Activated CD4-positive, alpha-beta T cell treated with anti-CD3 and anti-CD28 coated beads, Interleukin-2, amount 50 U/mL, for 16 hours (primary cell): ENCODE measurements around the gene POMT1.
A peak's percentile ranks its signal among the peaks of the same experiment; 100 is the strongest.

Experiments used
- DNase-seq: peaks from one replicate; pipeline ENCODE4 v3.0.0-alpha.2; 2020

Gene POMT1

DNA sequence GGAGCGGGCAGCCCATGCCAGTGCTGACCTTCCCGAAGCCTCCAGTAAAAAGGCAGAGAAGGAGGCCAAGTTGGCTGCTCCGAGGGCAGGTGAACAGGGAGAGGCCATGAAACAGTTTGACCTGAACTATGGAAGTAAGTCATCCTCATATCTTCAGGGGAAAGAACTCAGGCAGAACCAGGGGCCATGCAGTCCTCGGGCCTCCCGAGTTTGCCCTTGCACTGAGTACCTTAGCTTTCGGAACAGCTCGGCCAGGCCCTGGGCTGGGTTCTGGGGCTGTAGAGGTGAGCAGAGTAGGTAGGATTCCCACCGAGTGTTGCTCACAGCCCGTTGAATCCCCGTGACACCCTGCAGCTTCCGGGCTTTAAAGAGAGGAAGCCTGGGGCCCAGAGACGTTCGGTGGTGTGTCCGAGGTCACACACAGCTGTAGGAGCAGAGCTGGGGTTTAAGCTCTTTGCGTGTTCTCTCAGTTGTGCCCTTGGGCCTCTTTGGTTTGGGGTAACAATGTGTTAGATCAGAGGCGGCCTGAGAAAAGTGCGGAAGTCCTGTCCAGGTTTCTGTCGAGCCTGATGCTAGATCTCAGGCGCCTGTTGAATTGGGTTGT is 24.8 kb upstream of the POMT1 start:
- no peak for DNase-seq

DNA sequence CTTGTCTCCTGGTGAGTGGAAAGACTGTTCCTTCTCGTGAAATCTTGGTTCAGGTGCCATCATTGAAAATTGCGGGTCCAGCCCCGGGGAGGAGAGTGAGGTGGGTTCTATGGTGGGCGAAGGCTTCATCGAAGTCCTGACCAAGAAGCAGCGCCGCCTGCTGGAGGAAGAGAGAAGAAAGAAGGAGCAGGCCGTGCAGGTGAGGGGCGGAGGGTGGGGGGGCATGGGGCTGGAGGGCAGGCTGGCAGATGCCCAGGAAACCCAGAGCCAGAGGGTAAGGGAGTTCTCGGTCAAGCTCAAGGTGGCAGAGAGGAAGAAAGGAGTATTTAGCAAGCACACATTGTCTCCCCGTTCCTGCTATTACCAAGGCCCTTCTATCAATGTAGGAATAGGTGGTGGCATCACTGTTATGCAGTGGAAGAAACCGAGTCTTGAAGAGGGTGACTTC is 24.3 kb upstream of the POMT1 start:
- DNase-seq: peak; percentile 43

DNA sequence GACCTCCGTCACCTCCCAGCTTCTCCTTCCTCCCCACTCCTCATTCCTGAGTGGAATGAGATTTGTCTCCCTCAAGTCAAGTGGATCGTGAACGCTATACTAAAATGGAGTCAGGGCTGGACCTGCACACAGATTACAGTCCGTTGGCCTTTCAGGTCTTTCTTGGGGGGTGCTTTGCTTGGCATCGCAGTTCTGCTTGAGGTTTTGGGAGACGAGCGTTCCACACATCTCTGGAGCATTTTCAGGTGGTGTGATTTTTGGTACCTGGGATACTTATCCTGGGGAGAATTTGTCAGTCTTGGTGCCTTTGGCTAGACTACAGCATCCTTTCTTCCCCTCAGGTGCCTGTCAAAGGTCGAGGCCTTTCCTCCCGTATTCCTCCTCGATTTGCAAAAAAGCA is 23.8 kb upstream of the POMT1 start:
- DNase-seq: no peak

DNA sequence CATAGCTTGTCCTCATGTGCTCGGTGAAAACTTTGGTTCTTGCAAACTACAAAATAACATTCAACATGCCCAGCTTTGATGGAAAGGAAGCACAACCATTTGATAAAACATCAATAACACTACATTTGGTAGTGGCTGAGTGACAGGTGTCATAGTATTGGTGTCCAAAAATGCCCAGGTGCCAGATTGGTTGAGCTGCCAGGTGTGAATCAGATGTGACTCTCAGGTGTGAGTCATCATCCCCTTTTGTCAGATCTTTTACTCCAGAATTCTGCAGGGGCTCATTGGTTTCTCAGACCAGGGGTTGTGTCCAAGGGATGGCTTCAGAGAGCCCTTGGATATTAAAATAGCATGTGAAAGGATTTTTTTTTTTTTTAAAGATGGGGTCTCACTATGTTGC is 22.5 kb upstream of the POMT1 start:
- peak; percentile 12 for DNase-seq

DNA sequence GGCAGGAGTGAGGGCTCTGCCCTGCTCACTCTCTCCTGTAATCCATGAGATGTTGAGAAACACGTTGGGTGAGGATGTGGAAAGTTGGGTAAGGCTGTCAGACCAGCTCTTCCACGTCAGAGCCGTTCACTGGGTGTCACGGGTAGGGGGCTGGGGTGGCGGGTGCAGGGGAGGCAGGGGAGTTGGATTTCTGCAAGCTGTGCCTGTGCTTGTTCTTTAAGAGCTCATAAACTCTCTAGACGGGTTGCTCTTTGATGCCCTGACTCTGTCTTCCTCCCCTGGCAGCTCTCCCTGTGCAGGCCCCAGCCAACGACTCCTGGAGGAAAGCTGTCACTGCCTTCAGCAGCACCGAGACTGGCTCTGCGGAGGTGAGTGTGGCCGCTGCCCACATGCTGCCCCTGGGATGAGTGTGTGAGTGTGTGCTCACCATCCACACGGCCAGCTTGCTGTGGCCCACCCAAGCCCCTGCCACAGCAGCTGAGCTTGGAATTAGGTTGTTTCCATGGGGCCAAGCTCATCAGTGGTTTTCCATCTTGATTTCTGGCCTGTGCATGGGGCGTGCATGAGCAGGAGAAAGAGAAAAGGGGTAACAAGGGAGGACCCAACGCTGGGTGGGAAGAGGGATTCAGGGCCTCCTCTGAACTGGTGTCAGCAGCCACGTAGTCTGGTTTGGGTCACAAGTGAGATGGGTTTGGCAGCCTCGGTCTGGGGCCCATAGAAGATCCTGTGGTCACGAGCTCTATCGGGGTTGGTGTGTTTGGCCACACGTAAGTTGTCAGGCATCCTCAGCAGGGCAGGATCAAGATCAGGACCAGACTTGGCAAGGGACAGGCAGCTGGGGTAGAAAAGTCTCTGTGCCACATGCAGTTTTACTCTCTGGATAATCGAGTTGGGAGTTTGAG is 21.0 kb upstream of the POMT1 start:
- no peak for DNase-seq

DNA sequence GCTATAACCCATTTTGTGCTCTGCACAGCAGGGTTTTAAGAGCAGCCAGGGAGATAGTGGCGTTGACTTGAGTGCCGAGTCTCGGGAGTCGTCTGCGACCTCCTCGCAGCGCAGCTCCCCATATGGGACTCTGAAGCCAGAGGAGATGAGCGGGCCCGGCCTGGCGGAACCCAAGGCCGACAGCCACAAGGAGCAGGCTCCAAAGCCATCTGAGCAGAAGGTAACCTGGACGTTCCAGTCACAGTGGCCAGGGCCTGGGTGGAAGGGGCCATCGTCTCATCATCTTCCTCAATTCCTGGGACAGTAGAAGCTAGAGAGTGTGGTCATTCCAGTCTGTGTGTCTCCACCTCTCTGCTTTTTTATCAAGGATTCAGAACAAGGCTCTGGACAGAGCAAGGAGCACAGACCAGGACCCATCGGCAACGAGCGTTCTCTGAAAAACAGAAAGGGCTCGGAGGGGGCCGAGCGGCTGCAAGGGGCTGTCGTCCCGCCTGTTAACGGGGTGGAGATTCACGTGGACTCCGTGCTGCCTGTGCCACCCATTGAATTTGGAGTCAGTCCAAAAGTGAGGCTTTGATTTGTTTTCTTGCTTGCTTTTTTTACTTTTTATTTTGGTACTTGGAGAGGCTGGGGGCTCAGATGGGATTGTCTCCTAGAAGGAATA is 20.2 kb upstream of the POMT1 start:
- DNase-seq: no peak

DNA sequence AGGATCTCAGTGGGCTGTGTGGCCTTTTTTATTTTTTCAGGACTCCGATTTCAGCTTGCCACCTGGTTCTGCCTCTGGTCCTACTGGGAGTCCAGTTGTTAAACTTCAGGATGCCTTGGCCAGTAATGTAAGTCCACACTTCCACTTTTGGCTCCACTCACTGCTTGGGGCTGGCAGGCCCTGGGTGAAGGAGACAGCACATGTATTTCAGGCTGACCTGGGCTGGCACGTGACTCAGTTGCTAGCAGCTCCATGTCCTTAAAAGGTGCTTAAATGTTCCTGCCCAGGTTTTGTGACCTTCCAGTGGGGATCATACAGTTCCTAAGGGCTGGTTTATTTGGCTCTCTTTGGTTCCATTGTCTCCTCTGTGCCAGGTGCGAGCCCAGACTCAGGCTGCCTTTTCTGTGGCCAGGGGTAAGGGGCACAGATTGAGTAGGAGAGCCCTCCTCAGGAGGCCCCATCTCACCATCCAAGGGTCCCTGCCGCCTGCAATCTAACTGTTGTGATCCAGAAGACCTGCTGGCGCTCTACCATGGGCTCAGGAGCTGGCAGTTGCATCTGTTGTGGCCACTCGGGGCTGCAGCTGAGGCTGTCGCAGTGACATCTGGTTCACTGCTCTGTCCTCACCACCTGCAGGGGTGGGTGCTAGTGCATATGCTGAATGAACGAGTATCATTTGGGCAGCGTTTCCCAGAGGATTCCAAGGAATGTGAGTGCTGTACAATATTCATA is 19.2 kb upstream of the POMT1 start:
- no peak for DNase-seq

DNA sequence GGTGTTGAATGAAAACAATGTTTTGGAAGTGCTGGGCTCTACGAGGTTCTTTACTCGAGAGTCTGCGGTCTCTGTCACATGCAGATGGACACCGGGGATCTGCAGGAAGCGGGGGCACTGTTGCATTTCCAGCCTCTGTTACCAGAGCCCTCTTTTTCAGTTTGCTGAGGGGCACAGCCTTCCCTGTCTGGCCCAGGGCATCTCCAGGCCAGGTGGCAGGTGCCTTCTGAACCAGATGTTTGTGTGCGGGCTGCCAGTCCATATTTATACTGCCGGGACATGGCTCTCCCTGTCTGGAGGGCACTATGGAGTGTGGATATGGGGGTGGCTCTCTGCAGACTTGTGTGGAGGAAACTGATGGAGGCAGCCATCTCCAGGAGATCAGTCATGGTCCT is 18.7 kb upstream of the POMT1 start:
- no peak for DNase-seq

DNA sequence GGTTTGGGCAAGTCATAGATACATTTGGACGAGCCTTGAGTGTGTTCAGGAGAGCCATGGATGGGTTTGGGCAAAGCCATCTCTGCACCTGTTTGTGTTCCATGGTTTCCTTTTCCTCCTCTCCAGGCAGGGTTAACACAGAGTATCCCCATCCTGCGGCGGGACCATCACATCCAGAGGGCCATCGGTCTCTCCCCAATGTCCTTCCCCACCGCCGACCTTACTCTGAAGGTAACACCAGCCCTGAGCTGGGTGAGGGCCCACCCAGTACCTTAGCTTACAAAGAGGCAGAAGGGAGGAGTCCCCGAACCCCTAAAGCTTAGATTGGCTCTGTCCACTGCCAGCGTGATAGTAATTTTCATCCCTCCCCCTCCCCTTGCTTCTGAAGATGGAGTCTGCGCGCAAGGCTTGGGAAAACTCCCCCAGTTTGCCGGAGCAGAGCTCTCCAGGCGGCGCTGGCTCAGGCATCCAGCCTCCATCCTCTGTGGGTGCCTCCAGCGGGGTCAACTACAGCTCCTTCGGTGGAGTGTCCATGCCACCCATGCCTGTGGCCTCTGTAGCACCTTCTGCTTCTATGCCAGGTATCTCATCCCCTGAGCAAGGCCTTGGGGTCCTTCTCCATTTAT is 18.0 kb upstream of the POMT1 start:
- no peak for DNase-seq

DNA sequence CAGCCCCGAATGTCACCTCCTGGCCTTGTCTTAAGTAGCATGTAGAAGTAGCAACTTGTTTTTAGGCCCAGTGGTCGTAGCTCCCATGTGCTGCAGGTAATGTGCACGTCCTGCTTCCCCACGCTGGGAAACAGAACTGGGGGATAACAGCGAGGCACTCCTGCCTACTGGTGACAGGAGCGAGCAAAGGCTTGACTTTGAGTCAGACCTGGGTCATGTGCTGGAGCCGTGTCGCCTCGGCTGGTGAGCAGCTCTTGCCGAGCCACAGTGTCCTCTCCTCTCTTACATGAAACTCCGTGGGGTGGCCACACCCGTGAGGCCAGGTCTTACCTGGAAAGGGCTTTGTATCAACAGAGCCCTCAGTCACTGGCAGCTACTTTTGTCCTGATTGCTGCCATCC is 17.5 kb upstream of the POMT1 start:
- no peak for DNase-seq

DNA sequence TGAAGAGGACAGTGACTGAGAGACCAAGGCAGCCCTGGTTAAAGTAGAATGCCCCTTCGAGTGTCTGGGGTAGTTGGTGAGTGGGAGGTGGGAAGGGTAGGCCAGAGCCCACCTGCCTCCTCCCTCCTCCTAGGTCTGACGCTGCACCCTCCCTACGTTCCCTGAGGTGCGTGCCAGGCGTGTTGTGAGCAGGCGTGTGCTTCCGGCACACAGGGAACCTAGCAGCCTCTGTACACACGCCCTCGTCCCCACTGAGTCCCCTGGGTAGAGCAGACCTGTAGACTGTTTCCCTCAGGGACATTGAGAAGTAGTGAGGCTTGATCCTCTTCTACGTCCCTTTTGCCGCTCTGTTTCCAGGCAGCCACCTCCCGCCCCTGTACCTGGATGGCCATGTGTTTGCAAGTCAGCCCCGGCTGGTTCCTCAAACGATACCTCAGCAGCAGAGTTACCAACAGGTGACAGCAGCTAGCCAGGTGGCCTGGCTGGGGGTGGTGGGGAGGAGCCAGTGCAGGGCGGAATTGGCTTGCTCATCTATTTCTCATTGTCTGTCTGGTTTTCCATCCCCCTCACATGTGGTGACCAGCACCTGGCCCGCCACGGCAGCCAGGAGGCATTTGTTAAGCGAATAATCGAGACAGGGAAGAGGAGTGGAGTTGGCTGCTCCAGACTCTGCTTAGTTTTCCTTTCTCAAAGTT is 16.8 kb upstream of the POMT1 start:
- DNase-seq: no peak

DNA sequence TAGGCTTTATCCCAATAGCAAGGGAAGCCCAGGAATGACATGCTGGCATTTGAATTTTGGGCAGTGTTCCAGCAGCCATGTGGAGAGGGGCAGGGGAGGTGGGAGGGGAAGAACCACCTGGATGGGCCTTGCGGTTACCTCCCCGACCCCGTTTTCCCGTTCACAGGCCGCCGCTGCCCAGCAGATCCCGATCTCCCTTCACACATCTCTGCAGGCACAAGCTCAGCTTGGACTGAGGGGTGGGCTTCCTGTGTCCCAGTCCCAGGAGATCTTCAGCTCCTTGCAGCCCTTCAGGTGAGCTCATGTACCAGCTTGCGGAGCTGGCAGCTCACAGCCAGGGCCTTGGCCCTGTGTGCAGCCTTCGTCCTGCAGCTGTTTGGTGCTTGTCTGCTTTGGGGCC is 15.7 kb upstream of the POMT1 start:
- DNase-seq: no peak

DNA sequence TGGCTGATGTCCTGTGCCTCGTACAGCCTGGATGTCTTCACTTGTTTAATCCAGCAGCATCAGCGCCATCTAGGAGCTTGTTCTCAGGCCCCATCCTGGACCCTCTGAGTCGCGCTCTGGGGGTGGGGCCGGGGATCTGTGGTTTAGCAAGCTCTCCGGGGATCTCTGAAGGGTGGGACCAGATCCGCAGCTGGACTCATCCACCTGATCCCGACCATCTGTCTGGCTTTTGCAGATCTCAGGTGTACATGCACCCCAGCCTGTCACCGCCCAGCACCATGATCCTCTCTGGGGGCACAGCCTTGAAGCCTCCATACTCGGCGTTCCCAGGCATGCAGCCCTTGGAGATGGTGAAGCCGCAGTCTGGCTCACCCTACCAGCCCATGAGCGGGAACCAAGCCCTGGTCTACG is 15.1 kb upstream of the POMT1 start:
- DNase-seq: no peak

DNA sequence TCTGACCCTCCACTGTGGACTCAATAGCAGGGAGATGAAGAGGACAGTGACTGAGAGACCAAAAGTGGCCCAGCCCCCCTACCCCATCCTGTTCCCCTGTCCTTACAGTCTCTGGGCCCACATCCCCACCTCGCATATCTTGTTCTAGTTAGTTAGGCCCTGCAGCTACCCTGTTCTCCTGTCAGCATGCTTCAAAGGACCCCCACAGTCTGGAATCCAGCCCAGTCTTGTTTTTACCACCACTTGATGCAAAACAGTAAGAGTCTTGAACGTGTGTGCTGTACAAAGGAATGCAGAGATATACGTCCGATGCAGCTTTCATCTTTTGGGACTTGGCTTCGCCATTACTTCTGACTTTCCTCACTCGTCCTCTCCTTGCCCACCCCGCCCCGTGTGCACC is 12.2 kb upstream of the POMT1 start:
- no peak for DNase-seq

DNA sequence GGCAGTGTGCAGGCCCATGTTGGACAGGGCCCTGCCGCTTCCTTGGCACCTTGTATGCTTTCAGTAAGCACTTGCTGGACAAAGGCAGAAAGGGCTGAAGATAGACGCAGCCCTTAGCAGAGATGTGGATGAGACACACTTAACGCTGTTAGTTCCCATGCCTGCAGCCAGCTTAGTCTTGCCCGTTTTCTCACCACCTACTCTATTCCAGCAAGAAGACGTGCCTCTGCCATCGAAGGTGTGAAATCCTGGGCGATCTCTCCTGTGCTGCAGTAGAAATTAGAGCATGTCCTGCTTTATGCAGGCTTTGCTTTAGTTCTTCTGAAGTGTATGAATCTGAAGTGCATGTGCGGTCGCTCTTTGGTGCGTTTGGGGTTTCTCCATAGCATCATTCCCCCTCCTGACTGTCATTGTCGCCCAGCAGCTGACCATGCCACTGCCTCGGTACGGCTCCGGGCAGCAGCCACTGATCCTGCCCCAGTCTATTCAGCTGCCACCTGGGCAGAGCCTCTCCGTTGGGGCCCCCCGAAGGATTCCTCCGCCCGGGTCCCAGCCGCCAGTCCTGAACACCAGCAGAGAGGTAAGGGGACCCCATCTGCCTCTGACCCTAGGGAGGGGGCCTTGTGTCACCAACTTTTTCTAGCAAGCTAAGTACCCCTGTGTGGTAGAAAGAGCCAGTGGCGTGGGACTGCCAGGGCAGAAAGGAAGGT is 11.6 kb upstream of the POMT1 start:
- no peak for DNase-seq

DNA sequence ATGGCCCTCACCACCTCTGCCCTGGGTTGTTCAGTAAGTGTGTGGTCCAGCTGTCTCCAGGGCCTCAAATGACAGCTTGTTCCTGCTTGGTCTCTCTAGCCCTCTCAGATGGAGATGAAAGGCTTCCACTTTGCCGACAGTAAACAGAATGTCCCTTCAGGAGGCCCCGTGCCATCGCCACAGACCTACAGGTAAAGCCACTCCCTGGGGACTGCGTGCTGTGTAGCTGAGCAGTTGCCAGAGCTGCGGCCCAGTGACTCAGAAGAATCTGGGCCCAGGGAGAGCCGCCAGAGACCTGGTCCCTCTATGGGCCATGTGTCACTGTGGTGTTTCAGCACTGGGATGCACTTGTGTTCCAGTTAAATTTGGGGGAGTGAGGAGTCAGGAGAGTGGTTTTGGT is 10.6 kb upstream of the POMT1 start:
- no peak for DNase-seq

DNA sequence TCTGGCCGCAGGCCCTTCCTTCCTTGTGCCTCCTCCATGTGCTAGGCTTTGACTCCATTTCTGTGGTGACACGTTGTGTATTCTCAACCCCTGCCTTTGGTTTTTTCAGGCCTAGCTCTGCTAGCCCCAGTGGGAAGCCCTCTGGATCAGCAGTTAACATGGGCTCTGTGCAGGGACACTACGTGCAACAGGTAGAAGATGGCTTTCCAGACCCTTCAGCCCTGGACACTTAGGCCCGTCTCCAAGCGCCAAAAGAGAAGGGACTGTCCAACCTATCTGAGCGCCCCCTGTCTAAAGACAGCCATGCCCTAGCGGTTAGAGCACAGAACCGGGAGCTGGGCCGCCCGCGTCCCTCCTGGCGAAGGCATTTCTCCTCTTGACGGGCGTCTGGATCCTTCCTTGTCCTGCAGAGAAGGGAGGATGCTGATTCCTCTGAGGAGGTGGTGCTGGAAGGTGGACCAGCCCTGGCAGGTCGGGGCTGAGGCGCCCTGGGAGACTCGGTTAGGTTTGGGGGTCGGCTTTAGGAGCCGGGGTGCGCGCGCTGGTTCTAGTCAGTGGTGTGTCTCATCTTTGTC is 8.3 kb upstream of the POMT1 start:
- no peak for DNase-seq

DNA sequence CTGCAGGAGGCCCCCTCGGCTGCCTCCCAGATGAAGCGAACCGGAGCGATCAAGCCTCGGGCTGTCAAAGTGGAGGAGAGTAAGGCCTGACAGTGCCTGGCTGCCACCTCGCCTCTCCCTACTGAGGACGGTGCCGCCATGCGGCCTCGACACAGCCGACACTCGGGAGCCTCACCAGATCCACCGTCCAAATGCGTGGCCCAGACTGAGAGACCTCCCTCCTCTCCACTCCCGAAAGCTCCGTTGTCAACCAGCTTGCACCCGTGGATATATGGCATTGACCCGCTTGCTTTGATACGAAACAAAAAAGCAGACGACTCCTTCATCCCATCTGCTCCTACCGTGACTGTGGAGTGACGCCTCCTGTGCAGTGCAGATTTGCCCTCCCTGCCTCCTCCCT is 6.9 kb upstream of the POMT1 start:
- DNase-seq: no peak

DNA sequence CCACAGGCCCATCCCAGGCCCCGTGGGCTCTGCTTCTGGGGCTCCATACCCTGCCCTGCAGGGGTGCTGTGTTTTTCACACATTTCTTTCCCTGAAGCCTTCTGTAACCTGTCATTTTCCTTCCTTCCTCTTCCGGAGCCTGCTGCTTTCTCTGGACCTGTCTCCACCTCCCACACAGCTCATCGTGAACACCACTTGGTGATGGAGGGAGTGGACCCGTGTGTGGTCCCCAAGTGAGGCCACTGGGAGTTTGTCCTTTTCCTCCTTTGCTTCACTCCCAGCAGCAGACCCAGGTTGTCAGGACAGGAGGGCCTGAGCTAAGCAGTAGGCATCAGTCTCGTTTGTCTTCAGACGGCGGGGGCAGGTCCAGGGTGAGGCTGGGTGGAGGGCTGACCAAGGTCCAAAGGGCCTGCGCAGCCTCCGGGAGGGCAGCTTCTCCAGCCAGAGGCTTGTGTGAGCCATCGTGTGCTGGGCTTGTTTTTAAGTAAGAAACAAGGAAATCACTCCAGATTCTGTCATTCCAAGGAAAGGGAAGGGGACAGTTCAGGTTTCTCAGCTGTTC is 5.8 kb upstream of the POMT1 start:
- no peak for DNase-seq

DNA sequence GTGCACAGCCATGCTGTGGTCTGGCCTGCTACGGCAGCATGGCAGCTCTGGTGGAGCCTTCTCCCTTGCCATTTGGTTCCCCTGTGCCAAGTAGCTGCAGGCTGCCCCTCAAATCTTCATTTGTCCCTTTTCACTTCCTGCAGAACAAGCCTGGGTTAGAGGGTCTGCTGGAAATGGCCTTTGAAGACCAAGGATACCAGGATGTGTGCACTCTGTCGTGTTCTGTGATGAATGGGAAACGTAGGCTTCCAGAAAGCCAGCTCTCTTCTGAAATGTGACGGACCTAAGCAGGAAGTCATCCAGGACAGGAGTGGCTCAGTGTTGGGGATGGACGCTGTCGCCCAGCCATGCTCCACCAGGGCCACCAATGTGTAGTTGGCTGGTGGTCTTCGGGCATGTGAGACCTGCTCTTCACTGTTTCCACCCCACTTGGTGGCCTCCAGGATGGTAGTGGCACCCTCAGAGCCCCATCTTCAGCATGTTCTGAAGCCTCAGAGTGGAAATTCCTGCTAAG is 3.4 kb upstream of the POMT1 start:
- no peak for DNase-seq

DNA sequence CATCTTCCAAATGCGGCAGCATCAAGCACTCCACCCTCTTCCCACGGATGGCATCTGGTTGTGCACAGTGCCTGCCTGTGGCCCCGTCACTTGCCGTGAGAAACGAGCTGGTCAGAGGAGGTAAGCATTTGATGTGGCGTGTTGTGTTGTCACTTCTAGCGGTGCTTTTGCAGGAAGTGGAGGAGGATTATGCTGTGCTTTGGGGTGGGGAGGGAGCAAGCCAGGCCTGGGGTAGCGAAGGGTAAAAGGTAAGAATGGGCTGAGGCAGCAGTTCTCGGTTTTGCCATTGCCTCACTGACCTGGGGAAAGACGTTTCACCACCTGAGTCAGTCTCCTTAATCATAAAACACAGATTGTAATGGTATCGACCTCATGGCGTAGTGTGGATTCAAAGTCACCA is 2.3 kb upstream of the POMT1 start:
- DNase-seq: peak; percentile 88
